ENCODE measurements around the gene SH3BP1. TPM values are rescaled to one million over a fixed set of nuclear protein-coding genes. Genes with fewer than 3 reads are reported as not detected.
A peak's percentile ranks its signal among the peaks of the same experiment; 100 is the strongest.

The SH3BP1 gene
- total and polyA plus RNA-seq, 8 donors, result 2.0 to 9.3 (median 3.9) TPM

- ATAC-seq (no peak), DNase-seq (no peak), FAIRE-seq (no peak)
- no peaks in the 10 kb centered on the region for H3K4me1 ChIP-seq
- intact Hi-C loops (cut with DNase I), result no loop called here
- peaks cover 0 to 8% (median 7%) of the 10 kb centered on the region in 3 donors for H3K36me3 ChIP-seq
- H3K9me3 ChIP-seq, result no peaks in the 10 kb centered on the region
- 87 to 89% methylated on average over 13 of the region's 13 CpGs for WGBS, 2 donors
- no peak overlapping the region for H3K27ac ChIP-seq
- TF ChIP-seq CTCF (IDR thresholded peaks at IDR 0.05), result no peak
- no peaks in the 10 kb centered on the region for H3K27me3 ChIP-seq
- H3K4me3 ChIP-seq, result no peak overlapping the region
Observed at GRCh38 chr22:37626556-37627075, 12.9 kb upstream of the SH3BP1 start.

- Histone ChIP-seq H3K4me1 (no peaks in the 10 kb centered on the region), H3K36me3 (peaks cover 0 to 12% (median 7%) of the 10 kb centered on the region in 3 donors), H3K4me3 (no peak overlapping the region), H3K27ac (no peak overlapping the region), H3K9me3 (no peaks in the 10 kb centered on the region), H3K27me3 (no peaks in the 10 kb centered on the region)
- ATAC-seq (peak in 1 of 4 donors; percentile 8), DNase-seq (no peak), FAIRE-seq (no peak)
- TF ChIP-seq CTCF (IDR thresholded peaks at IDR 0.05), result no peak
- 86 to 90% methylated on average over 7 of the region's 7 CpGs for WGBS, 2 donors
- intact Hi-C loops (cut with DNase I), result no loop called here
Observed at GRCh38 chr22:37627121-37627520, 12.3 kb upstream of the SH3BP1 start.

GRCh38 chr22:37627545-37627944 is 11.9 kb upstream of the SH3BP1 start:
- intact Hi-C loops (cut with DNase I), result no loop called here
- no peak for TF ChIP-seq CTCF (IDR thresholded peaks at IDR 0.05)
- Histone ChIP-seq H3K36me3 (peaks cover 0 to 12% (median 7%) of the 10 kb centered on the region in 3 donors), H3K4me1 (no peaks in the 10 kb centered on the region), H3K27ac (no peak overlapping the region), H3K27me3 (no peaks in the 10 kb centered on the region), H3K9me3 (no peaks in the 10 kb centered on the region), H3K4me3 (no peak overlapping the region)
- FAIRE-seq (no peak), DNase-seq (no peak), ATAC-seq (peak in 1 of 4 donors; percentile 18)
- WGBS, 2 donors, result 85 to 91% methylated on average over 6 of the region's 6 CpGs

GRCh38 chr22:37628830-37629229 is 10.6 kb upstream of the SH3BP1 start:
- H3K4me1 ChIP-seq, result no peaks in the 10 kb centered on the region
- FAIRE-seq, result no peak
- H3K36me3 ChIP-seq, result peaks cover 0 to 12% (median 7%) of the 10 kb centered on the region in 3 donors

More at GRCh38 chr22:37628830-37629229, 10.6 kb upstream of the SH3BP1 start:
- TF ChIP-seq CTCF (IDR thresholded peaks at IDR 0.05), result no peak
- Histone ChIP-seq H3K27ac (no peak overlapping the region), H3K4me3 (no peak overlapping the region), H3K27me3 (no peaks in the 10 kb centered on the region), H3K9me3 (no peaks in the 10 kb centered on the region)
- WGBS, 2 donors, result 88% methylated on average over 8 of the region's 8 CpGs
- intact Hi-C loops (cut with DNase I), result no loop called here
- DNase-seq, result no peak
- no peak for ATAC-seq
